WI38 (cell line): ENCODE results near the gene FAM47C.
"Not testable (repeated sequence)": the region's sequence is repeated elsewhere in the genome, so short reads cannot be mapped to it uniquely, and the experiment has no call there.

Experiments
- H3K4me3 ChIP-seq: 2 replicates; pipeline ENCODE4 v1.5.1; 2011; ENCODE audit warnings: low read depth, mild to moderate bottlenecking, control low read depth, low read length
- CTCF ChIP-seq: IDR thresholded peaks from 2 replicates; pipeline ENCODE4 v1.5.1; 2012; ENCODE audit warnings: low read depth, mild to moderate bottlenecking, control low read depth, low read length

FAM47C gene

GRCh38 chrX:36986231-36986630 is 21.9 kb upstream of the FAM47C start:
- no peak for TF ChIP-seq CTCF
- H3K4me3 ChIP-seq: no peak overlapping the region

GRCh38 chrX:36987212-36987611 is 21.0 kb upstream of the FAM47C start:
- not testable (repeated sequence) for H3K4me3 ChIP-seq

GRCh38 chrX:37000140-37000539 is 8.0 kb upstream of the FAM47C start:
- H3K4me3 ChIP-seq: no peak overlapping the region
- TF ChIP-seq CTCF: no peak

GRCh38 chrX:37010496-37010895 is 2.3 kb downstream of the FAM47C start:
- no peak overlapping the region for H3K4me3 ChIP-seq
- no peak for TF ChIP-seq CTCF

- H3K4me3 ChIP-seq: not testable (repeated sequence)
These were observed 26.1 kb downstream of the FAM47C start for GRCh38 chrX:37034260-37034659.

GRCh38 chrX:37036674-37037220 is 28.6 kb downstream of the FAM47C start:
- H3K4me3 ChIP-seq: not testable (repeated sequence)

GRCh38 chrX:37038814-37039213 is 30.6 kb downstream of the FAM47C start:
- H3K4me3 ChIP-seq: not testable (repeated sequence)

- H3K4me3 ChIP-seq: not testable (repeated sequence)
These were observed 35.1 kb downstream of the FAM47C start for GRCh38 chrX:37042956-37043885.

- TF ChIP-seq CTCF: no peak
- H3K4me3 ChIP-seq: no peak overlapping the region
These were observed 39.6 kb downstream of the FAM47C start for GRCh38 chrX:37047776-37048175.

GRCh38 chrX:37057572-37057971 is 49.4 kb downstream of the FAM47C start:
- not testable (repeated sequence) for H3K4me3 ChIP-seq
